ENCODE data around the gene JAK3.
A peak's percentile ranks its signal among the peaks of the same experiment; 100 is the strongest.

DNA sequence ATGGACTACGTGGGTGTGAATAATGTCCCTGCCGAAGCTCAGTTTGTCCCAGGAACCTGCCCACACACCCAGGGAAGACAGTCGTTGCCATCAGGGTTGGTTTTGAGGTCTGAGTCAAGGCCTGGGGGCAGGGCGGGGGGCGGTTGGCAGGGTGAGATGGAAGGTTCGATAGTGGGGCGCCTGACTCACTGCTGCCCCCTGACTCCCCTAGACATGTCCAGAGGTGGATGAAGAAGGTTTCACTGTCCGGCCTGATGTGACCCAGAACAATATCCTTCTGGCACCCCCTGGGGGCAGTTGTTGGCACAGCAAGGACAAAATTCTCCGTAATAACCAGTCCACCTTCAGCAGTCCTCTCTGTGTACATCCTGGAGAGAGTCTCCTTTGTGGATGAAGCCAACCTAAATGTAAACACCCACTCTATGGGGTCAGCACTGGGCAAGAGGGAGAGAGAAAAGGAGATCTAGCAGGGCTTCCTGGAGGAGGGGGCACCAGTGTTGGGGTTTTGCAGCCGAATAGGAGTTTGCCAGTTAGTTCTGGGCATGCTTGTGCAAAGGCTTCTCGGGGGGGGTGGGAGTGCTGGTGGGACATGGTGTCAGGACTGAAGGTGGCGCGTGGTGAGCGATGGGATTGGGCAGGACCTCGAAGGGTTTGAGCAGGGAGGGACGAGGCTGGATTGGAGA lies 72.4 kb downstream of the JAK3 start:
- TF ChIP-seq, protein P1, sequence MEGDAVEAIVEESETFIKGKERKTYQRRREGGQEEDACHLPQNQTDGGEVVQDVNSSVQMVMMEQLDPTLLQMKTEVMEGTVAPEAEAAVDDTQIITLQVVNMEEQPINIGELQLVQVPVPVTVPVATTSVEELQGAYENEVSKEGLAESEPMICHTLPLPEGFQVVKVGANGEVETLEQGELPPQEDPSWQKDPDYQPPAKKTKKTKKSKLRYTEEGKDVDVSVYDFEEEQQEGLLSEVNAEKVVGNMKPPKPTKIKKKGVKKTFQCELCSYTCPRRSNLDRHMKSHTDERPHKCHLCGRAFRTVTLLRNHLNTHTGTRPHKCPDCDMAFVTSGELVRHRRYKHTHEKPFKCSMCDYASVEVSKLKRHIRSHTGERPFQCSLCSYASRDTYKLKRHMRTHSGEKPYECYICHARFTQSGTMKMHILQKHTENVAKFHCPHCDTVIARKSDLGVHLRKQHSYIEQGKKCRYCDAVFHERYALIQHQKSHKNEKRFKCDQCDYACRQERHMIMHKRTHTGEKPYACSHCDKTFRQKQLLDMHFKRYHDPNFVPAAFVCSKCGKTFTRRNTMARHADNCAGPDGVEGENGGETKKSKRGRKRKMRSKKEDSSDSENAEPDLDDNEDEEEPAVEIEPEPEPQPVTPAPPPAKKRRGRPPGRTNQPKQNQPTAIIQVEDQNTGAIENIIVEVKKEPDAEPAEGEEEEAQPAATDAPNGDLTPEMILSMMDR (IDR thresholded peaks at IDR 0.05; ENCODE audit: poor library complexity): peak; percentile 58
- TF ChIP-seq EZH2 (IDR thresholded peaks at IDR 0.05; ENCODE audit: borderline replicate concordance): no peak
- TF ChIP-seq EZH2phosphoT487 (IDR thresholded peaks at IDR 0.05; ENCODE audit: low read depth, severe bottlenecking, unreplicated experiment): no peak
